HepG2 (cell line): ENCODE results near the gene VPS4A. TPM values are rescaled to one million over a fixed set of nuclear protein-coding genes. Genes with fewer than 3 reads are reported as not detected.

ENCODE experiments used
- AHR ChIP-seq: IDR thresholded peaks from 2 replicates; pipeline ENCODE4 v1.6.1; 2018; ENCODE audit warnings: missing genetic modification reagents, missing compliant biosample characterization
- BCL6 ChIP-seq: IDR thresholded peaks from 2 replicates; pipeline ENCODE4 v1.6.1; 2016; ENCODE audit warnings: missing genetic modification reagents, missing compliant biosample characterization
- DMAP1 ChIP-seq: IDR thresholded peaks from 2 replicates; pipeline ENCODE4 v1.6.1; 2016
- FOXA1 ChIP-seq, 2 experiments: fragments of 450-650 bp in 1 of 2; sonication (generic) in 1 of 2; formaldehyde crosslinking in 1 of 2; IDR thresholded peaks; 2 replicates each; pipeline versions ENCODE4 v1.4.0 to v1.6.1; 2016 to 2020; ENCODE audit warnings: missing genetic modification reagents in 1 of 2
- HIVEP1 ChIP-seq: sonication (generic); formaldehyde crosslinking; IDR thresholded peaks from 2 replicates; pipeline ENCODE4 v1.4.0; 2020; ENCODE audit warnings: mild to moderate bottlenecking, missing genetic modification reagents
- PHF8 ChIP-seq: sonication (generic); formaldehyde crosslinking; IDR thresholded peaks from 2 replicates; pipeline ENCODE4 v1.5.0; 2020; ENCODE audit warnings: missing genetic modification reagents
- PRMT3 ChIP-seq: sonication (generic); formaldehyde crosslinking; IDR thresholded peaks from 2 replicates; pipeline ENCODE4 v1.8.1; 2022; ENCODE audit warnings: low read depth, mild to moderate bottlenecking, moderate library complexity, missing genetic modification reagents, borderline replicate concordance
- RBFOX2 ChIP-seq: fragments of 200-400 bp; formaldehyde crosslinking; IDR thresholded peaks from 2 replicates; pipeline ENCODE4 v1.6.1; 2017; ENCODE audit warnings: low read depth, mild to moderate bottlenecking, low read length
- SATB2 ChIP-seq: sonication (generic); formaldehyde crosslinking; IDR thresholded peaks from 2 replicates; pipeline ENCODE4 v1.5.0; 2020; ENCODE audit warnings: missing genetic modification reagents
- SRF ChIP-seq: IDR thresholded peaks from 2 replicates; pipeline ENCODE4 v1.6.1; 2011; ENCODE audit warnings: mild to moderate bottlenecking, low read depth, low read length, moderate library complexity
- TAF1 ChIP-seq: sonication (generic); formaldehyde crosslinking; IDR thresholded peaks from 2 replicates; pipeline ENCODE4 v1.4.0; 2020; ENCODE audit warnings: missing genetic modification reagents
- TMF1 ChIP-seq: sonication (generic); formaldehyde crosslinking; IDR thresholded peaks from 2 replicates; pipeline ENCODE4 v1.8.1; 2022; ENCODE audit warnings: low read depth, missing genetic modification reagents
- ZBTB14 ChIP-seq: sonication (generic); formaldehyde crosslinking; IDR thresholded peaks from 2 replicates; pipeline ENCODE4 v1.4.0; 2020; ENCODE audit warnings: missing genetic modification reagents
- ZNF577 ChIP-seq: sonication (generic); formaldehyde crosslinking; IDR thresholded peaks from 2 replicates; pipeline ENCODE4 v1.4.0; 2020; ENCODE audit warnings: mild to moderate bottlenecking, low read depth, missing genetic modification reagents, borderline replicate concordance
- ZNF615 ChIP-seq: sonication (generic); formaldehyde crosslinking; IDR thresholded peaks from 2 replicates; pipeline ENCODE4 v1.5.0; 2020; ENCODE audit warnings: mild to moderate bottlenecking, missing genetic modification reagents, borderline replicate concordance
- ZNF780A ChIP-seq: sonication (generic); formaldehyde crosslinking; IDR thresholded peaks from 2 replicates; pipeline ENCODE4 v1.8.0; 2022; ENCODE audit warnings: mild to moderate bottlenecking, missing genetic modification reagents, moderate library complexity
- ZNF782 ChIP-seq: sonication (generic); formaldehyde crosslinking; IDR thresholded peaks from 2 replicates; pipeline ENCODE4 v1.4.0; 2020; ENCODE audit warnings: missing genetic modification reagents, mild to moderate bottlenecking, borderline replicate concordance
- polyA plus RNA-seq, 8 experiments: library from polyadenylated mRNA; depleted of rRNA in 3 of 8; stranded (reverse) in 7 of 8; unstranded in 1 of 8; fragments of >200 nt; fragmentation: Illumina TruSeq in 4 of 8; extraction: Trizol in 4 of 8; gene quantifications; 2 replicates each; pipeline versions ENCODE4 v1.2.1 to v1.2.3, GENCODE V29; 2011 to 2016; ENCODE audit warnings: low read depth in 4 of 8, missing spikeins in 1 of 8, mixed read lengths in 1 of 8; ENCODE audit not compliant: insufficient read depth in 1 of 8
- total RNA-seq, 5 experiments: library from RNA; depleted of rRNA; stranded (reverse); fragments of >200 nt; fragmentation: Illumina TruSeq; extraction: Trizol; gene quantifications; 2 replicates each; pipeline ENCODE4 v1.2.3, GENCODE V29; 2016; ENCODE audit warnings: low read depth in 1 of 5
- TF ChIP-seq, protein P1 (sequence below): sonication (generic); formaldehyde crosslinking; IDR thresholded peaks from 2 replicates; pipeline ENCODE4 v1.4.0; 2020; ENCODE audit warnings: mild to moderate bottlenecking, missing genetic modification reagents
- TF ChIP-seq, protein P2 (sequence below): IDR thresholded peaks from 2 replicates; pipeline ENCODE4 v1.6.1; 2016

Gene VPS4A
- total and polyA plus RNA-seq, 2 of the 13 experiments (the other 11 are each of a cell fraction or from before 2014, with no cell fraction given), result 13.2 to 27.9 TPM

DNA sequence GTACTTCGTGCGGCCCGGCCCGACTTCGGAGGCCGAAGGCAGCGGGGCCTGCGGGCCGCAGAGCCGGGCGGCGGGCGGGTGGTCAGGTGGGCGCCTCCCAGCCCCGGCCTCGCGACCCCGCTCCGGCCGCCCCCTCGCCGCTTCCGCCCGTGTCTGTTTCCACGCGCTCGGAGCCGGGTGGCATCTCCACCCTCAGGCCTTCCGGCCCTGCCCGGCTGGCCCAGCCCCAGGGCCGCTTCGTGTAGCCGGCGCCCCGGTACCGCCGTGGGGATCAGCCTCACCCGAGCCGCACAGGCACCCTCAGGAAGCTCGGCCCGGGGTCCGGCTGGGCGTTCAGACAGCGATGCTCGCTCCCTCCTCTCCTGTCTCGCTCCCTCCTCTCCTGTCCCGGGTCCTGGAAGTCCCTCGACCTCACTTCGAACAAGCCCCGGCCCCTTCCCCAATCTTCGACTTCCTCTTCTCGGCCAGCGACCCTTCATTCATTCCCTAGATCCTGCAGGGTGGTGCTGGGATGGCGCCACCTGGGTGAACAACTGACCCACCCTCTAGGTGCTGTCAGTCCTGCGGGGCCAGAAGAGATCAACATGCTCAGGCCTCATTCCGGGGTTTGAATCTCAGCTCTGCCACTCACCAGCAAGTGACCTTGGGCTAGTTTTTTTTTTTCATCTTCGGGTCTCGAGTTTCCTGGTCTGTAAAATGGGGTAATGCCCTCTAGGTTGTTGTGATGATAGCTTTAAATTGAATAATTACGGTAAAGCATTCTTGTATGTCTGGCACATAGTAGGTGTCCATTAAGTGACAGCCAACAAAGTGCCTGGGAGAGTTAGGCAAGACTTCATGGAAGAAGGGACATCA, 610 bp downstream of the VPS4A start (continued):
- TF ChIP-seq, protein P1, sequence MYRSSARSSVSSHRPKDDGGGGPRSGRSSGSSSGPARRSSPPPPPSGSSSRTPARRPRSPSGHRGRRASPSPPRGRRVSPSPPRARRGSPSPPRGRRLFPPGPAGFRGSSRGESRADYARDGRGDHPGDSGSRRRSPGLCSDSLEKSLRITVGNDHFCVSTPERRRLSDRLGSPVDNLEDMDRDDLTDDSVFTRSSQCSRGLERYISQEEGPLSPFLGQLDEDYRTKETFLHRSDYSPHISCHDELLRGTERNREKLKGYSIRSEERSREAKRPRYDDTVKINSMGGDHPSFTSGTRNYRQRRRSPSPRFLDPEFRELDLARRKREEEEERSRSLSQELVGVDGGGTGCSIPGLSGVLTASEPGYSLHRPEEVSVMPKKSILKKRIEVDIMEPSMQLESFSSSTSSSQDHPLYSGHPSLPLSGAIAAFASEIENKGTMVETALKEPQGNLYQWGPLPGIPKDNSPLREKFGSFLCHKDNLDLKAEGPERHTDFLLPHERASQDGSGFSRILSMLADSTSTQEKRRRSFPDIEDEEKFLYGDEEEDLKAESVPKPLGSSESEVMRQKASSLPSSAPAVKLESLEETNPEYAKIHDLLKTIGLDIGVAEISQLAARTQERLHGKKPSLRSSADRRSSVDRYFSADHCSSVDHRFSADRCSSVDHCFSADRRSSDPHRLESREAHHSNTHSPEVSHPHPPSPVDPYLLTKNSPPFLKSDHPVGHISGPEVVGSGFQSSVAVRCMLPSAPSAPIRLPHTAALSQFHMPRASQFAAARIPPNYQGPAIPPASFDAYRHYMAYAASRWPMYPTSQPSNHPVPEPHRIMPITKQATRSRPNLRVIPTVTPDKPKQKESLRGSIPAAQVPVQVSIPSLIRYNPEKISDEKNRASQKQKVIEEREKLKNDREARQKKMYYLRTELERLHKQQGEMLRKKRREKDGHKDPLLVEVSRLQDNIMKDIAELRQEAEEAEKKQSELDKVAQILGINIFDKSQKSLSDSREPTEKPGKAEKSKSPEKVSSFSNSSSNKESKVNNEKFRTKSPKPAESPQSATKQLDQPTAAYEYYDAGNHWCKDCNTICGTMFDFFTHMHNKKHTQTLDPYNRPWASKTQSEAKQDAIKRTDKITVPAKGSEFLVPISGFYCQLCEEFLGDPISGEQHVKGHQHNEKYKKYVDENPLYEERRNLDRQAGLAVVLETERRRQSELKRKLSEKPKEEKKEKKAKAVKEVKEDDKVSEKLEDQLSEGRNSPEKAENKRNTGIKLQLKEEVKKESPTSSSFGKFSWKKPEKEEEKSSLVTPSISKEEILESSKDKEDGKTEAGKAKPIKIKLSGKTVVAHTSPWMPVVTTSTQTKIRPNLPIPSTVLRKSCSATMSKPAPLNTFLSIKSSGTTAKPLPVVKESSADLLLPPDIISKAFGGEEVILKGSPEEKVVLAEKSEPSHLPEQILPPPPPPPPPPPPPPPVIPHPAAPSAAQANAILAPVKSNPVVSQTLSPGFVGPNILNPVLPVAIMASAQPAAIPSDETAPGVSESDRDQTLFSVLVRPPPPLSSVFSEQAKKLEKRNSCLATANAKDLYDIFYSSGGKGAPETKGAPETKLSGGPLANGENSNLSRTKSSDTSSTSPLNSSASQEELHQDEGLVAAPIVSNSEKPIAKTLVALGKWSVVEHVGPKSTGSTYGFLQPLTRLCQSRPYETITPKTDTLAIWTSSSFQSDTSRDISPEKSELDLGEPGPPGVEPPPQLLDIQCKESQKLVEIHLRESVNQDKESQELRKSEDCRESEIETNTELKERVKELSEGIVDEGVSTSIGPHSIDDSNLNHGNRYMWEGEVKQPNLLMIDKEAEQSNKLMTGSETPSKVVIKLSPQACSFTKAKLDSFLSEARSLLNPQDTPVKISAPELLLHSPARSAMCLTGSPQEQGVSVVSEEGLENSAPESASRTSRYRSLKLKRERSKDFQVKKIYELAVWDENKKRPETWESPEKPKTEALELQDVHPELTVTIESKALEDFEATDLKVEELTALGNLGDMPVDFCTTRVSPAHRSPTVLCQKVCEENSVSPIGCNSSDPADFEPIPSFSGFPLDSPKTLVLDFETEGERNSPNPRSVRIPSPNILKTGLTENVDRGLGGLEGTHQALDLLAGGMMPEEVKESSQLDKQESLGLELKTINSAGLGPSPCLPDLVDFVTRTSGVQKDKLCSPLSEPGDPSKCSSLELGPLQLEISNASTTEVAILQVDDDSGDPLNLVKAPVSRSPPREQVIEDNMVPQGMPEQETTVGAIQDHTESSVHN (CRISPR knock-in tag), result 0 out of 2 replicates have a peak, but pooled peaks have one; percentile 50
- peak; percentile 20 for TF ChIP-seq TAF1 (CRISPR knock-in tag)
- 0 out of 2 replicates have a peak, but pooled peaks have one; percentile 31 for TF ChIP-seq TMF1 (CRISPR knock-in tag)
- no peak for TF ChIP-seq FOXA1 (IDR thresholded peaks at IDR 0.05)
- TF ChIP-seq FOXA1 (CRISPR knock-in tag; IDR thresholded peaks at IDR 0.05), result peak; percentile 48
- no peak for TF ChIP-seq BCL6 (CRISPR knock-in tag)
- peak; percentile 73 for TF ChIP-seq PHF8 (CRISPR knock-in tag)
- TF ChIP-seq ZNF615 (CRISPR knock-in tag), result no peak
- no peak for TF ChIP-seq ZNF577 (CRISPR knock-in tag)
- 0 out of 2 replicates have a peak, but pooled peaks have one; percentile 31 for TF ChIP-seq ZBTB14 (CRISPR knock-in tag)
- peak; percentile 52; the same call in 1 of the 2 replicates for TF ChIP-seq SATB2 (CRISPR knock-in tag)
- TF ChIP-seq ZNF782 (CRISPR knock-in tag), result no peak; the same call in 1 of the 2 replicates
- TF ChIP-seq ZNF780A (CRISPR knock-in tag), result no peak
- TF ChIP-seq AHR (CRISPR knock-in tag), result peak; percentile 57; the same call in 1 of the 2 replicates
- TF ChIP-seq DMAP1, result no peak; the same call in none of the 2 replicates
- TF ChIP-seq HIVEP1, result no peak
- TF ChIP-seq RBFOX2, result peak; percentile 73
- TF ChIP-seq PRMT3 (CRISPR knock-in tag), result no peak
- no peak for TF ChIP-seq SRF
- TF ChIP-seq, protein P2, sequence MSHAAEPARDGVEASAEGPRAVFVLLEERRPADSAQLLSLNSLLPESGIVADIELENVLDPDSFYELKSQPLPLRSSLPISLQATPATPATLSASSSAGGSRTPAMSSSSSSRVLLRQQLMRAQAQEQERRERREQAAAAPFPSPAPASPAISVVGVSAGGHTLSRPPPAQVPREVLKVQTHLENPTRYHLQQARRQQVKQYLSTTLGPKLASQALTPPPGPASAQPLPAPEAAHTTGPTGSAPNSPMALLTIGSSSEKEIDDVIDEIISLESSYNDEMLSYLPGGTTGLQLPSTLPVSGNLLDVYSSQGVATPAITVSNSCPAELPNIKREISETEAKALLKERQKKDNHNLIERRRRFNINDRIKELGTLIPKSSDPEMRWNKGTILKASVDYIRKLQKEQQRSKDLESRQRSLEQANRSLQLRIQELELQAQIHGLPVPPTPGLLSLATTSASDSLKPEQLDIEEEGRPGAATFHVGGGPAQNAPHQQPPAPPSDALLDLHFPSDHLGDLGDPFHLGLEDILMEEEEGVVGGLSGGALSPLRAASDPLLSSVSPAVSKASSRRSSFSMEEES (CRISPR knock-in tag), result peak; percentile 44; the same call in 1 of the 2 replicates
